Measurements from ENCODE around the gene IZUMO1.

IZUMO1 gene

GRCh38 chr19:48752496-48753365 is 6.0 kb upstream of the IZUMO1 start, which contains the start of gene FUT1:
TSS of gene FUT1 (minus strand) at chr19:48752641. CDS start at chr19:48751281, 1,360 bp downstream.
- DNase-seq: no peak
- Histone ChIP-seq H3K36me3 (replicated peaks) (no peaks in the 10 kb centered on the region), H3K4me3 (ENCODE audit: low read depth, low read length) (peak within 1 kb of the TSS; percentile 29), H3K27ac (no peak within 1 kb of the TSS), H3K27me3 (replicated peaks) (no peaks in the 10 kb centered on the region)
- in situ Hi-C loops (cut with HindIII; ENCODE audit: low pct_ligation_motif_present, low sequenced_read_pairs): no loop called here
- TF ChIP-seq CTCF (IDR thresholded peaks at IDR 0.05; ENCODE audit: low read depth, low read length, missing control alignments): peak; percentile 5

GRCh38 chr19:48751845-48752495 is 5.3 kb upstream of the IZUMO1 start:
- in situ Hi-C loops (cut with HindIII; ENCODE audit: low pct_ligation_motif_present, low sequenced_read_pairs): no loop called here
- H3K27me3 ChIP-seq (replicated peaks): no peaks in the 10 kb centered on the region
- no peaks in the 10 kb centered on the region for H3K36me3 ChIP-seq (replicated peaks)
- no peak for TF ChIP-seq CTCF (IDR thresholded peaks at IDR 0.05; ENCODE audit: low read depth, low read length, missing control alignments)
- H3K4me3 ChIP-seq (ENCODE audit: low read depth, low read length): peak overlapping the region; percentile 22
- DNase-seq: no peak
- H3K27ac ChIP-seq: no peak overlapping the region

GRCh38 chr19:48750771-48751504 is 4.2 kb upstream of the IZUMO1 start:
- in situ Hi-C loops (cut with HindIII; ENCODE audit: low pct_ligation_motif_present, low sequenced_read_pairs): no loop called here
- DNase-seq: no peak
- no peak overlapping the region for H3K4me3 ChIP-seq (ENCODE audit: low read depth, low read length)
- no peaks in the 10 kb centered on the region for H3K36me3 ChIP-seq (replicated peaks)
- no peak overlapping the region for H3K27ac ChIP-seq
- no peaks in the 10 kb centered on the region for H3K27me3 ChIP-seq (replicated peaks)
- no peak for TF ChIP-seq CTCF (IDR thresholded peaks at IDR 0.05; ENCODE audit: low read depth, low read length, missing control alignments)

- in situ Hi-C loops (cut with HindIII; ENCODE audit: low pct_ligation_motif_present, low sequenced_read_pairs): no loop called here
- H3K27ac ChIP-seq: no peak overlapping the region
- no peak for TF ChIP-seq CTCF (IDR thresholded peaks at IDR 0.05; ENCODE audit: low read depth, low read length, missing control alignments)
- no peaks in the 10 kb centered on the region for H3K27me3 ChIP-seq (replicated peaks)
- no peaks in the 10 kb centered on the region for H3K36me3 ChIP-seq (replicated peaks)
- no peak for DNase-seq
- no peak overlapping the region for H3K4me3 ChIP-seq (ENCODE audit: low read depth, low read length)
These were observed 3.6 kb upstream of the IZUMO1 start for GRCh38 chr19:48750351-48750750.

- Histone ChIP-seq H3K4me3 (ENCODE audit: low read depth, low read length) (no peak overlapping the region), H3K27me3 (replicated peaks) (no peaks in the 10 kb centered on the region), H3K36me3 (replicated peaks) (no peaks in the 10 kb centered on the region), H3K27ac (no peak overlapping the region)
- in situ Hi-C loops (cut with HindIII; ENCODE audit: low pct_ligation_motif_present, low sequenced_read_pairs): no loop called here
- no peak for TF ChIP-seq CTCF (IDR thresholded peaks at IDR 0.05; ENCODE audit: low read depth, low read length, missing control alignments)
- DNase-seq: no peak
These were observed 3.0 kb upstream of the IZUMO1 start for GRCh38 chr19:48749571-48750198.

All from brain microvascular endothelial cell (primary cell).